K562 (cell line): Measurements from ENCODE around the gene FBXO36. TPM values are rescaled to one million over a fixed set of nuclear protein-coding genes. Genes with fewer than 3 reads are reported as not detected.

Experiments used
- ATAC-seq: fragments of 200-7000 bp; cut with Tn5 transposase; 3 replicates; pipeline ENCODE4 v1.9.1; 2020; ENCODE audit warnings: moderate library complexity
- BruUV-seq: library from RNA; stranded (reverse); fragments of 400-500 nt; replicated peaks from 2 replicates; lab custom pipeline; 2021; lab: Mats Ljungman, UMichigan
- CTCF ChIA-PET: fragments of 300-600 bp; formaldehyde crosslinking; extraction: SDS; loops from one replicate; lab custom pipeline; 2021; ENCODE audit warnings: low intra/inter-chr PET ratio; lab: Yijun Ruan, JAX
- POLR2A ChIA-PET: fragments of 300-600, 350-650 bp; sonication (Branson Sonifier 250); formaldehyde crosslinking; extraction: SDS; loops from one replicate; lab custom pipeline; 2021; ENCODE audit warnings: antibody characterized with exemption, inconsistent platforms; lab: Yijun Ruan, JAX
- DNase-seq, 4 experiments: peaks; one replicate each; pipeline versions ENCODE4 v3.0.0 to v3.0.0-alpha.2; 2011 to 2018; ENCODE audit warnings: low spot score in 3 of 4, mixed read lengths in 3 of 4; ENCODE audit errors: extremely low read depth in 1 of 4
- FAIRE-seq: peaks from 2 replicates; lab custom pipeline; 2011; peaks lifted over from hg19 to GRCh38; lab: Jason Lieb, UNC
- H2AFZ ChIP-seq: 2 replicates; pipeline ENCODE4 v1.6.0; 2011; ENCODE audit warnings: low read depth, low read length, control low read depth, inconsistent platforms
- H3K27ac ChIP-seq: fragments of 200-600 bp; 3 replicates; pipeline ENCODE4 v1.8.0; 2011; ENCODE audit warnings: low read depth, mild to moderate bottlenecking, control low read depth, inconsistent platforms, low read length, moderate library complexity, mixed read lengths; ENCODE audit errors: extremely low read depth
- H3K27me3 ChIP-seq, 2 experiments: fragments of 300-600 bp in 1 of 2; 2 replicates in 1 of 2; 3 replicates in 1 of 2; pipeline versions ENCODE4 v1.6.0 to v1.8.0; 2011; ENCODE audit warnings: inconsistent platforms in 2 of 2, low read length in 2 of 2, mild to moderate bottlenecking in 1 of 2, mixed read lengths in 1 of 2, moderate library complexity in 1 of 2; ENCODE audit not compliant: control insufficient read depth in 2 of 2, insufficient read depth in 2 of 2
- H3K36me3 ChIP-seq: fragments of 300-600 bp; 3 replicates; pipeline ENCODE4 v1.8.0; 2011; ENCODE audit warnings: mild to moderate bottlenecking, low read length, inconsistent platforms; ENCODE audit not compliant: control insufficient read depth, insufficient read depth
- H3K4me1 ChIP-seq, 2 experiments: fragments of 200-600 bp in 1 of 2; replicated peaks in 1 of 2; 2 replicates in 1 of 2; 3 replicates in 1 of 2; pipeline versions ENCODE4 v1.5.1 to v1.8.0; 2011; ENCODE audit warnings: inconsistent platforms in 2 of 2, low read length in 2 of 2, mild to moderate bottlenecking in 1 of 2, mixed read lengths in 1 of 2, moderate library complexity in 1 of 2; ENCODE audit not compliant: control insufficient read depth in 2 of 2, insufficient read depth in 2 of 2
- H3K4me2 ChIP-seq: 2 replicates; pipeline ENCODE4 v1.6.1; 2011; ENCODE audit warnings: low read length, control low read depth, inconsistent platforms, mixed read lengths; ENCODE audit not compliant: insufficient read depth
- H3K4me3 ChIP-seq: fragments of 200-600 bp; sonication (generic), shearing (Covaris generic); 2 replicates; pipeline ENCODE4 v1.5.1; 2016; ENCODE audit warnings: control low read depth, inconsistent platforms
- H3K79me2 ChIP-seq: fragments of 200-600 bp; 3 replicates; pipeline ENCODE4 v1.8.0; 2011; ENCODE audit warnings: low read length, inconsistent platforms; ENCODE audit not compliant: control insufficient read depth, insufficient read depth
- H3K9ac ChIP-seq, 2 experiments: 2 replicates each; pipeline versions ENCODE4 v1.6.0 to v1.6.1; 2011; ENCODE audit warnings: low read depth in 2 of 2, low read length in 2 of 2, control low read depth in 1 of 2, inconsistent platforms in 1 of 2, mild to moderate bottlenecking in 1 of 2, mixed read lengths in 1 of 2; ENCODE audit not compliant: insufficient read depth in 1 of 2
- H3K9me1 ChIP-seq: one replicate; pipeline ENCODE4 v1.6.0; 2011; ENCODE audit warnings: inconsistent platforms, mild to moderate bottlenecking, low read length, moderate library complexity; ENCODE audit not compliant: control insufficient read depth, insufficient read depth
- H3K9me3 ChIP-seq: replicated peaks from 2 replicates; pipeline ENCODE4 v1.5.1; 2011; ENCODE audit warnings: low read depth, low read length, inconsistent platforms; ENCODE audit not compliant: control insufficient read depth, insufficient read depth
- H4K20me1 ChIP-seq: replicated peaks from 2 replicates; pipeline ENCODE4 v1.6.1; 2011; ENCODE audit warnings: low read length, inconsistent platforms, mixed read lengths; ENCODE audit not compliant: control insufficient read depth, insufficient read depth
- ETV6 ChIP-seq, 3 experiments: fragments of 150-350 bp in 1 of 3; sonication (generic) in 1 of 3; formaldehyde crosslinking in 1 of 3; IDR thresholded peaks; 2 replicates each; pipeline versions ENCODE4 v1.6.1 to v1.8.0; 2014 to 2022; ENCODE audit warnings: borderline replicate concordance in 2 of 3, low read depth in 2 of 3, antibody characterized with exemption in 1 of 3, low read length in 1 of 3, mild to moderate bottlenecking in 1 of 3, missing genetic modification reagents in 1 of 3
- GABPA ChIP-seq: fragments of 200-800 bp; sonication (Bioruptor generic); conservative IDR thresholded peaks from 2 replicates; pipeline ENCODE4 v1.6.1; 2016; ENCODE audit warnings: low read depth, missing genetic modification characterization, missing compliant biosample characterization
- HDAC1 ChIP-seq, 2 experiments: fragments of 450-650 bp; IDR thresholded peaks; 2 replicates each; pipeline ENCODE4 v1.6.1; 2016 to 2017; ENCODE audit warnings: inconsistent platforms in 1 of 2, mild to moderate bottlenecking in 1 of 2, moderate library complexity in 1 of 2
- MCM3 ChIP-seq: fragments of 450-650 bp; IDR thresholded peaks from 2 replicates; pipeline ENCODE4 v1.6.1; 2016
- MED1 ChIP-seq: sonication (generic); formaldehyde crosslinking; IDR thresholded peaks from 2 replicates; pipeline ENCODE4 v1.8.1; 2023; ENCODE audit warnings: missing genetic modification reagents, borderline replicate concordance
- MLX ChIP-seq, 2 experiments: fragments of 450-650 bp in 1 of 2; sonication (generic) in 1 of 2; formaldehyde crosslinking; conservative IDR thresholded peaks; 2 replicates each; pipeline versions ENCODE4 v1.4.0 to v1.8.1; 2020 to 2022; ENCODE audit warnings: mild to moderate bottlenecking in 1 of 2, missing genetic modification reagents in 1 of 2
- NR2C1 ChIP-seq, 2 experiments: fragments of 450-650 bp; IDR thresholded peaks; 2 replicates each; pipeline ENCODE4 v1.6.1; 2017; ENCODE audit warnings: mild to moderate bottlenecking in 2 of 2, antibody characterized with exemption in 1 of 2, inconsistent platforms in 1 of 2, missing compliant biosample characterization in 1 of 2, missing genetic modification characterization in 1 of 2
- POLR2AphosphoS5 ChIP-seq: IDR thresholded peaks from 2 replicates; pipeline ENCODE4 v1.6.1; 2011; ENCODE audit warnings: mild to moderate bottlenecking, low read depth, low read length, moderate library complexity; ENCODE audit not compliant: control insufficient read depth, insufficient read depth
- RHOXF2B ChIP-seq: fragments of 250-450 bp; sonication (Bioruptor Pico); conservative IDR thresholded peaks from 2 replicates; pipeline ENCODE4 v1.5.1; 2021
- TEAD1 ChIP-seq, 2 experiments: fragments of 450-650 bp in 1 of 2; sonication (generic) in 1 of 2; formaldehyde crosslinking; IDR thresholded peaks; 2 replicates each; pipeline versions ENCODE4 v1.4.0 to v1.8.0; 2020 to 2022; ENCODE audit warnings: mild to moderate bottlenecking in 2 of 2, missing genetic modification reagents in 1 of 2
- ZNF133 ChIP-seq: fragments of 250-450 bp; sonication (Bioruptor Pico); IDR thresholded peaks from 2 replicates; pipeline ENCODE4 v1.4.0; 2020; ENCODE audit warnings: mild to moderate bottlenecking
- ZZZ3 ChIP-seq: fragments of 450-650 bp; IDR thresholded peaks from 2 replicates; pipeline ENCODE4 v1.6.1; 2016; ENCODE audit warnings: antibody characterized with exemption, mild to moderate bottlenecking, moderate library complexity
- WGBS: fragments of 100-300 bp; shearing (Covaris generic); methylation state at CpG from one replicate; pipeline ENCODE4 v1.1.6; 2016; ENCODE audit warnings: low coverage, mixed read lengths; ENCODE audit not compliant: insufficient coverage; ENCODE audit errors: missing lambda C conversion rate; 5-methylcytosine and 5-hydroxymethylcytosine counted together
- in situ Hi-C: fragments of 300-500 bp; cut with MboI; formaldehyde crosslinking; loops from 4 replicates; pipeline ENCODE4 v1.15.0; 2018; ENCODE audit warnings: inconsistent platforms, mixed read lengths
- intact Hi-C: fragments of 100-400 bp; cut with micrococcal nuclease; formaldehyde crosslinking; loops from 2 replicates; pipeline ENCODE4 v1.14.2; 2022
- polyA plus RNA-seq, 8 experiments: library from polyadenylated mRNA; depleted of rRNA in 4 of 8; stranded (reverse) in 5 of 8; unstranded in 3 of 8; fragments of >200 nt; fragmentation: Nextera tagmentation in 2 of 8; fragmentation: Illumina TruSeq in 1 of 8; extraction: Ambion mirVana in 2 of 8; extraction: Trizol in 1 of 8; gene quantifications; 2 replicates each; pipeline versions ENCODE4 v1.2.1 to v1.2.3, GENCODE V29; 2011 to 2014; ENCODE audit warnings: inconsistent platforms in 1 of 8, missing spikeins in 1 of 8
- total RNA-seq, 7 experiments: library from RNA; depleted of rRNA in 6 of 7; stranded (reverse); fragments of >200 nt in 6 of 7; fragmentation: Illumina TruSeq in 2 of 7; extraction: Trizol in 2 of 7; gene quantifications; 2 replicates each; pipeline versions ENCODE4 v1.2.1 to v1.2.3, GENCODE V29; 2011 to 2021; ENCODE audit warnings: low replicate concordance in 1 of 7
- TF ChIP-seq, protein P1 (sequence below): sonication (generic); formaldehyde crosslinking; IDR thresholded peaks from 2 replicates; pipeline ENCODE4 v1.5.0; 2020; ENCODE audit warnings: missing genetic modification reagents
- TF ChIP-seq, protein P2 (sequence below): sonication (generic); formaldehyde crosslinking; IDR thresholded peaks from 2 replicates; pipeline ENCODE4 v1.8.1; 2023; ENCODE audit warnings: mild to moderate bottlenecking, missing genetic modification reagents
- TF ChIP-seq, protein P3 (sequence below): sonication (generic); formaldehyde crosslinking; IDR thresholded peaks from 2 replicates; pipeline ENCODE4 v1.8.1; 2023; ENCODE audit warnings: mild to moderate bottlenecking, missing genetic modification reagents

Gene FBXO36
- total and polyA plus RNA-seq, 9 of the 15 experiments (the other 6 are each of a cell fraction or from before 2014, with no cell fraction given), result 0.40 to 0.91 (median 0.58) TPM

GRCh38 chr2:229899604-229900003, 22.7 kb upstream of the FBXO36 start:
- no peaks in the 10 kb centered on the region for H3K4me1 ChIP-seq
- no peaks in the 10 kb centered on the region for H3K9me3 ChIP-seq
- no peak for ATAC-seq
- BruUV-seq, result no TSS peak
- intact Hi-C loops (no loop called here), in situ Hi-C loops (no loop called here)
- H3K4me2 ChIP-seq, result no peak overlapping the region
- POLR2A ChIA-PET, result no interaction called here
- no peak overlapping the region for H3K27ac ChIP-seq
- no peak overlapping the region for H3K4me3 ChIP-seq
- no peak for TF ChIP-seq NR2C1 (IDR thresholded peaks at IDR 0.05)
- no peak for TF ChIP-seq NR2C1 (tag; IDR thresholded peaks at IDR 0.05)
- no peak for TF ChIP-seq MLX (CRISPR knock-in tag; conservative IDR thresholded peaks at IDR 0.05)
- TF ChIP-seq POLR2AphosphoS5, result no peak
- TF ChIP-seq, protein P1, sequence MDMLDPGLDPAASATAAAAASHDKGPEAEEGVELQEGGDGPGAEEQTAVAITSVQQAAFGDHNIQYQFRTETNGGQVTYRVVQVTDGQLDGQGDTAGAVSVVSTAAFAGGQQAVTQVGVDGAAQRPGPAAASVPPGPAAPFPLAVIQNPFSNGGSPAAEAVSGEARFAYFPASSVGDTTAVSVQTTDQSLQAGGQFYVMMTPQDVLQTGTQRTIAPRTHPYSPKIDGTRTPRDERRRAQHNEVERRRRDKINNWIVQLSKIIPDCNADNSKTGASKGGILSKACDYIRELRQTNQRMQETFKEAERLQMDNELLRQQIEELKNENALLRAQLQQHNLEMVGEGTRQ (CRISPR knock-in tag), result no peak
- TF ChIP-seq ZNF133 (CRISPR knock-in tag), result no peak
- TF ChIP-seq ZZZ3, result no peak
- no peak for TF ChIP-seq TEAD1 (CRISPR knock-in tag; IDR thresholded peaks at IDR 0.05)
- no peak for TF ChIP-seq MCM3
- TF ChIP-seq, protein P2, sequence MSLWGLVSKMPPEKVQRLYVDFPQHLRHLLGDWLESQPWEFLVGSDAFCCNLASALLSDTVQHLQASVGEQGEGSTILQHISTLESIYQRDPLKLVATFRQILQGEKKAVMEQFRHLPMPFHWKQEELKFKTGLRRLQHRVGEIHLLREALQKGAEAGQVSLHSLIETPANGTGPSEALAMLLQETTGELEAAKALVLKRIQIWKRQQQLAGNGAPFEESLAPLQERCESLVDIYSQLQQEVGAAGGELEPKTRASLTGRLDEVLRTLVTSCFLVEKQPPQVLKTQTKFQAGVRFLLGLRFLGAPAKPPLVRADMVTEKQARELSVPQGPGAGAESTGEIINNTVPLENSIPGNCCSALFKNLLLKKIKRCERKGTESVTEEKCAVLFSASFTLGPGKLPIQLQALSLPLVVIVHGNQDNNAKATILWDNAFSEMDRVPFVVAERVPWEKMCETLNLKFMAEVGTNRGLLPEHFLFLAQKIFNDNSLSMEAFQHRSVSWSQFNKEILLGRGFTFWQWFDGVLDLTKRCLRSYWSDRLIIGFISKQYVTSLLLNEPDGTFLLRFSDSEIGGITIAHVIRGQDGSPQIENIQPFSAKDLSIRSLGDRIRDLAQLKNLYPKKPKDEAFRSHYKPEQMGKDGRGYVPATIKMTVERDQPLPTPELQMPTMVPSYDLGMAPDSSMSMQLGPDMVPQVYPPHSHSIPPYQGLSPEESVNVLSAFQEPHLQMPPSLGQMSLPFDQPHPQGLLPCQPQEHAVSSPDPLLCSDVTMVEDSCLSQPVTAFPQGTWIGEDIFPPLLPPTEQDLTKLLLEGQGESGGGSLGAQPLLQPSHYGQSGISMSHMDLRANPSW (CRISPR knock-in tag), result no peak
- TF ChIP-seq, protein P3, sequence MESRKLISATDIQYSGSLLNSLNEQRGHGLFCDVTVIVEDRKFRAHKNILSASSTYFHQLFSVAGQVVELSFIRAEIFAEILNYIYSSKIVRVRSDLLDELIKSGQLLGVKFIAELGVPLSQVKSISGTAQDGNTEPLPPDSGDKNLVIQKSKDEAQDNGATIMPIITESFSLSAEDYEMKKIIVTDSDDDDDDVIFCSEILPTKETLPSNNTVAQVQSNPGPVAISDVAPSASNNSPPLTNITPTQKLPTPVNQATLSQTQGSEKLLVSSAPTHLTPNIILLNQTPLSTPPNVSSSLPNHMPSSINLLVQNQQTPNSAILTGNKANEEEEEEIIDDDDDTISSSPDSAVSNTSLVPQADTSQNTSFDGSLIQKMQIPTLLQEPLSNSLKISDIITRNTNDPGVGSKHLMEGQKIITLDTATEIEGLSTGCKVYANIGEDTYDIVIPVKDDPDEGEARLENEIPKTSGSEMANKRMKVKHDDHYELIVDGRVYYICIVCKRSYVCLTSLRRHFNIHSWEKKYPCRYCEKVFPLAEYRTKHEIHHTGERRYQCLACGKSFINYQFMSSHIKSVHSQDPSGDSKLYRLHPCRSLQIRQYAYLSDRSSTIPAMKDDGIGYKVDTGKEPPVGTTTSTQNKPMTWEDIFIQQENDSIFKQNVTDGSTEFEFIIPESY (CRISPR knock-in tag), result no peak
- no peak for TF ChIP-seq MED1
- TF ChIP-seq GABPA (tag), result no peak
- TF ChIP-seq HDAC1 (IDR thresholded peaks at IDR 0.05), result no peak
- no peak for TF ChIP-seq ETV6 (IDR thresholded peaks at IDR 0.05; ENCODE audit: borderline replicate concordance in 1 of 2, low read depth in 2 of 2, low read length in 1 of 2)
- no peak for TF ChIP-seq ETV6 (CRISPR knock-in tag; IDR thresholded peaks at IDR 0.05; ENCODE audit: borderline replicate concordance)
- no peak for TF ChIP-seq RHOXF2B
- TF ChIP-seq, all 486 proteins: peak for 0
- Histone ChIP-seq H4K20me1 (no peaks in the 10 kb centered on the region), H3K27me3 (no peaks in the 10 kb centered on the region), H2AFZ (no peak overlapping the region), H3K9me1 (no peaks in the 10 kb centered on the region), H3K9ac (no peak overlapping the region), H3K36me3 (peaks cover 17% of the 10 kb centered on the region; the same call in 1 of the 3 replicates), H3K79me2 (peaks cover 83% of the 10 kb centered on the region)
- FAIRE-seq (no peak), DNase-seq (no peak)
- WGBS, result 91% methylated on average over 3 of the region's 3 CpGs
- CTCF ChIA-PET, result no interaction called here
